HEK293 (cell line): ENCODE measurements around the gene LAG3.
A peak's percentile ranks its signal among the peaks of the same experiment; 100 is the strongest.

ENCODE experiments used
- CTCF ChIA-PET: fragments of 350-600 bp; formaldehyde crosslinking; extraction: SDS; loops from one replicate; lab custom pipeline; 2021; ENCODE audit warnings: antibody characterized with exemption; lab: Yijun Ruan, JAX
- POLR2A ChIA-PET: fragments of 300-600 bp; formaldehyde crosslinking; extraction: SDS; loops from one replicate; lab custom pipeline; 2020; ENCODE audit warnings: antibody characterized with exemption, inconsistent platforms; lab: Yijun Ruan, JAX
- H3K27ac ChIP-seq: fragments of 200-500 bp; sonication (Bioruptor generic); 2 replicates; pipeline ENCODE4 v1.5.1; 2014; ENCODE audit warnings: low read depth, low read length, control low read depth, inconsistent platforms; ENCODE audit errors: extremely low read depth
- H3K36me3 ChIP-seq, 2 experiments: fragments of 200-500 bp in 1 of 2; sonication (Bioruptor generic) in 1 of 2; 1 replicate in 1 of 2; 2 replicates in 1 of 2; pipeline ENCODE4 v1.5.1; 2014 to 2017; ENCODE audit warnings: inconsistent platforms in 2 of 2, low read length in 2 of 2; ENCODE audit not compliant: control insufficient read depth in 2 of 2, insufficient read depth in 1 of 2
- H3K4me1 ChIP-seq: fragments of 200-500 bp; sonication (Bioruptor generic); 2 replicates; pipeline ENCODE4 v1.5.1; 2014; ENCODE audit warnings: mild to moderate bottlenecking, low read length, inconsistent platforms; ENCODE audit not compliant: control insufficient read depth, insufficient read depth
- H3K4me3 ChIP-seq: 2 replicates; pipeline ENCODE4 v1.5.1; 2011; ENCODE audit warnings: low read depth, mild to moderate bottlenecking, control low read depth, low read length, moderate library complexity
- H3K9me3 ChIP-seq: fragments of 200-500 bp; sonication (Bioruptor generic); 2 replicates; pipeline ENCODE4 v1.5.1; 2014; ENCODE audit warnings: low read depth, low read length, inconsistent platforms; ENCODE audit not compliant: control insufficient read depth, insufficient read depth
- GLIS1 ChIP-seq: fragments of 450-650 bp; formaldehyde crosslinking; IDR thresholded peaks from 2 replicates; pipeline ENCODE4 v1.5.1; 2016; ENCODE audit warnings: missing biosample characterization, missing genetic modification characterization
- MYNN ChIP-seq: fragments of 450-650 bp; formaldehyde crosslinking; IDR thresholded peaks from 2 replicates; pipeline ENCODE4 v1.5.1; 2016; ENCODE audit warnings: missing biosample characterization, missing genetic modification characterization, borderline replicate concordance
- ZBTB17 ChIP-seq: fragments of 450-650 bp; formaldehyde crosslinking; IDR thresholded peaks from 2 replicates; pipeline ENCODE4 v1.5.1; 2016; ENCODE audit warnings: missing biosample characterization, missing genetic modification characterization
- ZBTB7A ChIP-seq: fragments of 450-650 bp; formaldehyde crosslinking; IDR thresholded peaks from 2 replicates; pipeline ENCODE4 v1.5.1; 2016; ENCODE audit warnings: low read depth, missing biosample characterization, missing genetic modification characterization
- ZBTB8A ChIP-seq: fragments of 450-650 bp; formaldehyde crosslinking; IDR thresholded peaks from 2 replicates; pipeline ENCODE4 v1.5.1; 2016; ENCODE audit warnings: missing biosample characterization, missing genetic modification characterization
- ZFHX2 ChIP-seq: fragments of 450-650 bp; formaldehyde crosslinking; conservative IDR thresholded peaks from 2 replicates; pipeline ENCODE4 v1.5.1; 2016; ENCODE audit warnings: missing biosample characterization, missing genetic modification characterization
- ZFP3 ChIP-seq: fragments of 450-650 bp; formaldehyde crosslinking; IDR thresholded peaks from 2 replicates; pipeline ENCODE4 v1.5.1; 2016; ENCODE audit warnings: low read depth, missing biosample characterization, missing genetic modification characterization
- ZIC2 ChIP-seq: fragments of 450-650 bp; formaldehyde crosslinking; IDR thresholded peaks from 2 replicates; pipeline ENCODE4 v1.5.1; 2016; ENCODE audit warnings: missing biosample characterization, missing genetic modification characterization
- ZNF10 ChIP-seq: fragments of 450-650 bp; formaldehyde crosslinking; IDR thresholded peaks from 2 replicates; pipeline ENCODE4 v1.5.1; 2017; ENCODE audit warnings: missing biosample characterization, missing genetic modification characterization
- ZNF132 ChIP-seq: fragments of 450-650 bp; formaldehyde crosslinking; IDR thresholded peaks from 2 replicates; pipeline ENCODE4 v1.5.1; 2017; ENCODE audit warnings: missing biosample characterization, missing genetic modification characterization, borderline replicate concordance
- ZNF19 ChIP-seq: fragments of 450-650 bp; formaldehyde crosslinking; IDR thresholded peaks from 2 replicates; pipeline ENCODE4; 2016; ENCODE audit warnings: missing biosample characterization, missing genetic modification characterization, low read depth
- ZNF354C ChIP-seq: fragments of 450-650 bp; formaldehyde crosslinking; IDR thresholded peaks from 2 replicates; pipeline ENCODE4 v1.5.1; 2016; ENCODE audit warnings: missing biosample characterization, missing genetic modification characterization, low read depth, borderline replicate concordance
- ZNF488 ChIP-seq: fragments of 450-650 bp; formaldehyde crosslinking; IDR thresholded peaks from 2 replicates; pipeline ENCODE4 v1.5.1; 2016; ENCODE audit warnings: missing biosample characterization, missing genetic modification characterization
- ZNF624 ChIP-seq: fragments of 450-650 bp; formaldehyde crosslinking; IDR thresholded peaks from 2 replicates; pipeline ENCODE4 v1.5.1; 2017; ENCODE audit warnings: missing biosample characterization, missing genetic modification characterization
- ZNF654 ChIP-seq: fragments of 450-650 bp; formaldehyde crosslinking; IDR thresholded peaks from 2 replicates; pipeline ENCODE4 v1.5.1; 2016; ENCODE audit warnings: low read depth, missing biosample characterization, missing genetic modification characterization
- ZNF776 ChIP-seq: fragments of 450-650 bp; formaldehyde crosslinking; IDR thresholded peaks from 2 replicates; pipeline ENCODE4 v1.5.0; 2017; ENCODE audit warnings: missing biosample characterization, missing genetic modification characterization, borderline replicate concordance
- ZNF785 ChIP-seq: fragments of 450-650 bp; formaldehyde crosslinking; IDR thresholded peaks from 2 replicates; pipeline ENCODE4 v1.5.1; 2016; ENCODE audit warnings: missing biosample characterization, missing genetic modification characterization
- TF ChIP-seq, protein P1 (sequence below): fragments of 450-650 bp; formaldehyde crosslinking; IDR thresholded peaks from 2 replicates; pipeline ENCODE4 v1.5.1; 2016; ENCODE audit warnings: missing biosample characterization, missing genetic modification characterization

The LAG3 gene

DNA sequence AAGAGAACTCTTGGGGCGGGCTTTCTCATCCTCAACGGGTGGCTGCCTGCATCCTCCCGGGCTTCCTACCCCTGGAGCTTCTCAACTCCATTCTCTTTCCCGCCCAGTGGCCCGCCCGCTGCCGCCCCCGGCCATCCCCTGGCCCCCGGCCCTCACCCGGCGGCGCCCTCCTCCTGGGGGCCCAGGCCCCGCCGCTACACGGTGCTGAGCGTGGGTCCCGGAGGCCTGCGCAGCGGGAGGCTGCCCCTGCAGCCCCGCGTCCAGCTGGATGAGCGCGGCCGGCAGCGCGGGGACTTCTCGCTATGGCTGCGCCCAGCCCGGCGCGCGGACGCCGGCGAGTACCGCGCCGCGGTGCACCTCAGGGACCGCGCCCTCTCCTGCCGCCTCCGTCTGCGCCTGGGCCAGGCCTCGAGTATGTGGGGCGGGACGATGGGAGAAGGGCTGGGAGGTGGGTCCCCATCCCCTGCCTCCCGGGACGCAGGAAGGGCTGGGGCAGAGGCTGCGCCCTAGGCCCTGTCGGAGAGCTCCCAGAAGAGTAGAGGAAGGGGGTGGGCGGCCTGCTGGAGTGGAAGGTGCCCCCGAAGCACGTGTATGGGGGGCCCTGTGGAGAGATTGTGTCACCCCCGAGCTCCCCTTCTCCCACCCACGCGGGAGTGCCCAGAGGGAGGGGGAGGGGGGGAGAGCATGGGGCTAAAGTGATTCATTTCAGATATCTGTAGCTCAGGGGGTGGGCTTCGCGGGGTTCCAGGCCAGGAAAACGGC is 1.5 kb downstream of the LAG3 start:
- peak; percentile 29; the same call in 1 of the 2 replicates for TF ChIP-seq ZIC2 (tag by site-specific recombination)
- no peak for TF ChIP-seq GLIS1 (tag by site-specific recombination)
- no peak for TF ChIP-seq ZNF776
- TF ChIP-seq ZFHX2, result 0 out of 2 replicates have a peak, but pooled peaks have one; percentile 30
- TF ChIP-seq, all 188 proteins: peak for 2
- CTCF ChIA-PET, result interaction anchor here (0.7 to 6.3 kb wide), 3 partner anchors 20 to 373 kb away, joined by 3 to 93 read pairs (median 5); partner anchors contain the start of gene MLF2
- no peak overlapping the region for H3K4me3 ChIP-seq

GRCh38 chr12:6774499-6775062 is 2.3 kb downstream of the LAG3 start:
- Histone ChIP-seq H3K9me3 (no peaks in the 10 kb centered on the region), H3K4me1 (peaks cover 9% of the 10 kb centered on the region), H3K4me3 (no peak overlapping the region), H3K27ac (no peak overlapping the region), H3K36me3 (peaks cover 9 to 22% of the 10 kb centered on the region in 2 experiments; a peak in 2 of 3 replicates)
- ChIA-PET POLR2A (interaction anchor here (2.0 kb wide), 1 partner anchor 22 kb away, joined by 7 read pairs; the partner anchor contains the start of gene MLF2), CTCF (interaction anchor here (0.6 to 6.3 kb wide), 5 partner anchors 8 to 38 kb away, joined by 3 to 93 read pairs (median 3); partner anchors contain the start of gene MLF2)
- TF ChIP-seq ZBTB7A (tag by site-specific recombination), result no peak
- TF ChIP-seq ZNF624, result no peak

More for the DNA sequence above, 1.5 kb downstream of the LAG3 start:
- POLR2A ChIA-PET, result interaction anchor here (2.0 kb wide), 1 partner anchor 21 kb away, joined by 7 read pairs; the partner anchor contains the start of gene MLF2
- H3K9me3 ChIP-seq, result no peaks in the 10 kb centered on the region
- H3K4me1 ChIP-seq, result peaks cover 13% of the 10 kb centered on the region
- H3K36me3 ChIP-seq, result peaks cover 11 to 26% of the 10 kb centered on the region in 2 experiments; a peak in 2 of 3 replicates
- no peak overlapping the region for H3K27ac ChIP-seq

GRCh38 chr12:6775185-6776174 is 3.2 kb downstream of the LAG3 start:
- no peak overlapping the region for H3K4me3 ChIP-seq
- no peaks in the 10 kb centered on the region for H3K9me3 ChIP-seq
- peaks cover 3 to 13% of the 10 kb centered on the region in 2 experiments; a peak in 2 of 3 replicates for H3K36me3 ChIP-seq
- POLR2A ChIA-PET, result interaction anchor here (2.0 kb wide), 1 partner anchor 23 kb away, joined by 7 read pairs; the partner anchor contains the start of gene MLF2
- TF ChIP-seq ZNF10 (tag by site-specific recombination) (0 out of 2 replicates have a peak, but pooled peaks have one; percentile 17), ZNF785 (no peak), ZNF132 (no peak), ZNF654 (tag by site-specific recombination) (no peak), MYNN (no peak), ZBTB8A (no peak), ZNF19 (tag by site-specific recombination) (no peak), ZFP3 (tag by site-specific recombination) (no peak), ZNF488 (tag by site-specific recombination) (no peak), ZNF354C (tag by site-specific recombination) (no peak), ZBTB17 (tag by site-specific recombination) (0 out of 2 replicates have a peak, but pooled peaks have one; percentile 24)
- TF ChIP-seq, protein P1, sequence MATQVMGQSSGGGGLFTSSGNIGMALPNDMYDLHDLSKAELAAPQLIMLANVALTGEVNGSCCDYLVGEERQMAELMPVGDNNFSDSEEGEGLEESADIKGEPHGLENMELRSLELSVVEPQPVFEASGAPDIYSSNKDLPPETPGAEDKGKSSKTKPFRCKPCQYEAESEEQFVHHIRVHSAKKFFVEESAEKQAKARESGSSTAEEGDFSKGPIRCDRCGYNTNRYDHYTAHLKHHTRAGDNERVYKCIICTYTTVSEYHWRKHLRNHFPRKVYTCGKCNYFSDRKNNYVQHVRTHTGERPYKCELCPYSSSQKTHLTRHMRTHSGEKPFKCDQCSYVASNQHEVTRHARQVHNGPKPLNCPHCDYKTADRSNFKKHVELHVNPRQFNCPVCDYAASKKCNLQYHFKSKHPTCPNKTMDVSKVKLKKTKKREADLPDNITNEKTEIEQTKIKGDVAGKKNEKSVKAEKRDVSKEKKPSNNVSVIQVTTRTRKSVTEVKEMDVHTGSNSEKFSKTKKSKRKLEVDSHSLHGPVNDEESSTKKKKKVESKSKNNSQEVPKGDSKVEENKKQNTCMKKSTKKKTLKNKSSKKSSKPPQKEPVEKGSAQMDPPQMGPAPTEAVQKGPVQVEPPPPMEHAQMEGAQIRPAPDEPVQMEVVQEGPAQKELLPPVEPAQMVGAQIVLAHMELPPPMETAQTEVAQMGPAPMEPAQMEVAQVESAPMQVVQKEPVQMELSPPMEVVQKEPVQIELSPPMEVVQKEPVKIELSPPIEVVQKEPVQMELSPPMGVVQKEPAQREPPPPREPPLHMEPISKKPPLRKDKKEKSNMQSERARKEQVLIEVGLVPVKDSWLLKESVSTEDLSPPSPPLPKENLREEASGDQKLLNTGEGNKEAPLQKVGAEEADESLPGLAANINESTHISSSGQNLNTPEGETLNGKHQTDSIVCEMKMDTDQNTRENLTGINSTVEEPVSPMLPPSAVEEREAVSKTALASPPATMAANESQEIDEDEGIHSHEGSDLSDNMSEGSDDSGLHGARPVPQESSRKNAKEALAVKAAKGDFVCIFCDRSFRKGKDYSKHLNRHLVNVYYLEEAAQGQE (tag by site-specific recombination), result no peak
- CTCF ChIA-PET, result interaction anchor here (0.6 to 6.3 kb wide), 5 partner anchors 9 to 39 kb away, joined by 3 to 93 read pairs (median 3); partner anchors contain the start of gene MLF2
- H3K4me1 ChIP-seq, result peaks cover 7% of the 10 kb centered on the region
- H3K27ac ChIP-seq, result no peak overlapping the region
